Rectal smooth muscle tissue (tissue), 1 donor: ENCODE data around the gene COPS8.

Experiments
- H3K27ac ChIP-seq: one replicate; pipeline ENCODE4 v1.7.0; 2013; ENCODE audit warnings: low read depth, low read length, inconsistent platforms
- H3K27me3 ChIP-seq: one replicate; pipeline ENCODE4 v1.7.0; 2013; ENCODE audit warnings: low read length; ENCODE audit not compliant: control insufficient read depth, insufficient read depth
- H3K36me3 ChIP-seq: one replicate; pipeline ENCODE4 v1.7.0; 2013; ENCODE audit warnings: low read length; ENCODE audit not compliant: control insufficient read depth, insufficient read depth
- H3K4me1 ChIP-seq: one replicate; pipeline ENCODE4 v1.7.0; 2013; ENCODE audit warnings: low read length; ENCODE audit not compliant: control insufficient read depth, insufficient read depth
- H3K4me3 ChIP-seq: one replicate; pipeline ENCODE4 v1.7.0; 2013; ENCODE audit warnings: low read length
- H3K9ac ChIP-seq: one replicate; pipeline ENCODE4 v1.7.0; 2013; ENCODE audit warnings: low read length

COPS8 gene

DNA sequence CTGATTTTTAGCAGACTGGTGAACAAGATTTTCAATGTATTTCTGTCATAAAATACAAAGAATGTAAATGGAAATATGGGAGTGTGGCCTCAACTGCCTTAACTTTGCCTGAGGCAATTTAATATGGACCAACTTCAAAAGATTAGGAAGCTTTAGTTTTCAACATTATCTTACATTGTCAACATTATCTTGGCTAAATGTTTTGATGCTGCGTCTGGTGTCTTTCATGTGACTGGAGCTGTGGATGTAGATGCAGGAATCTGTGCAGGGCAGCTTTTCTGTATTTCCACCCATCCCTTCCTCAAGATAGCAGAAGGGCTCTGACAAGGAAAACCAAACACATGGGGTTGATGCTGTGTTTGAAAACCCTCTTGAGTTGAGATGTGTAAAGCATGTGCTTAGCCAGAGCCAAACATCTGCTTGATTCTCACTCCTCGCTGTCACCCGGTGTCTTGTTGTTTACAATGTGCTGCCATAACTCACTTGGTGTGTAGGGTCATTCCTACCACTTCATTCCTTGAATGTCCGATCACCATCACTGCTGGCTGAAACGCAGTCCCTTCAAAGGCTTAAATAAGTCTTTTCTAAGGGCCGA is 33.0 kb downstream of the COPS8 start:
- H3K36me3 ChIP-seq = no peaks in the 10 kb centered on the region
- H3K4me3 ChIP-seq = no peak overlapping the region
- H3K4me1 ChIP-seq = peaks cover 6% of the 10 kb centered on the region
- no peak overlapping the region for H3K9ac ChIP-seq
- peak overlapping the region; percentile 30 for H3K27ac ChIP-seq
- no peaks in the 10 kb centered on the region for H3K27me3 ChIP-seq

DNA sequence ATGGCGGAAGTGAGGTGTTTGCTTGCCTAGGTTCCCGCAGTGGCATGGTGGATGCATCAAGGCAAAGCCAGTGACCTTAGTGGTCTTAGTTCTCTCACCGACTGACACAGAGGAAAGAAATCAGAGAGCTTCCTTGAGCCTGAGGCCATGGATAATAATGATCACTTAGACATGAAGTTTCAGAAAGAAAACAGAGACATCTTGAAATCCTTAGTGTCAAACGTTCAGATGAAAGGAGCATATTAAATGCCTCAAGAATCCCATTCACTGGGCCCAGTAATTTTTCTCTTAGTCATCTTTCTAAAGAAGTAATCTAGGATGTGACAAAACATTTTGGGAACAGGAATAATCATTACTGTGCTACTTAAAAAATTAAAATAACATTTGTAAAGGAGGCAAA is 35.2 kb downstream of the COPS8 start:
- peaks cover 16% of the 10 kb centered on the region for H3K4me1 ChIP-seq
- no peaks in the 10 kb centered on the region for H3K36me3 ChIP-seq
- no peak overlapping the region for H3K9ac ChIP-seq
- no peak overlapping the region for H3K27ac ChIP-seq
- no peak overlapping the region for H3K4me3 ChIP-seq
- no peaks in the 10 kb centered on the region for H3K27me3 ChIP-seq

DNA sequence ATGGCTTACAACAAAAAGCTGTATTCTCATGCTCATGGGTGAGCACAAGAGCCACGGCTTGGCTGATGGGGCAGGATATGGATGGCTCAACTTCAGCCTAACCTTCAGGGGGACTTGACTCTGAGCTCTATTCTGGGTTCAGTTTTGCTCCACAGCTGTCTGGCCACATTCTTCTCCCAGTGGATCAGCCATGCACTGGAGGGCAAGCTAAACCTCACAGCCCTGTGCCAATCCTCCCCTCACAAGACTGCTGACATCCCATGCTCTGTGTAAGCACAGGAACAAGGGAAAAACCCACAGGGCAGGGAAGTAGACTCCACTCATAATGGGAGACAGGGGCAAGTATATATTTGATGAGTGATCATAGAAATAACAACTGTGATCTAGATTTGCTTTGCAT is 35.6 kb downstream of the COPS8 start:
- no peaks in the 10 kb centered on the region for H3K27me3 ChIP-seq
- no peak overlapping the region for H3K9ac ChIP-seq
- no peaks in the 10 kb centered on the region for H3K36me3 ChIP-seq
- H3K27ac ChIP-seq = no peak overlapping the region
- no peak overlapping the region for H3K4me3 ChIP-seq
- peaks cover 20% of the 10 kb centered on the region for H3K4me1 ChIP-seq

DNA sequence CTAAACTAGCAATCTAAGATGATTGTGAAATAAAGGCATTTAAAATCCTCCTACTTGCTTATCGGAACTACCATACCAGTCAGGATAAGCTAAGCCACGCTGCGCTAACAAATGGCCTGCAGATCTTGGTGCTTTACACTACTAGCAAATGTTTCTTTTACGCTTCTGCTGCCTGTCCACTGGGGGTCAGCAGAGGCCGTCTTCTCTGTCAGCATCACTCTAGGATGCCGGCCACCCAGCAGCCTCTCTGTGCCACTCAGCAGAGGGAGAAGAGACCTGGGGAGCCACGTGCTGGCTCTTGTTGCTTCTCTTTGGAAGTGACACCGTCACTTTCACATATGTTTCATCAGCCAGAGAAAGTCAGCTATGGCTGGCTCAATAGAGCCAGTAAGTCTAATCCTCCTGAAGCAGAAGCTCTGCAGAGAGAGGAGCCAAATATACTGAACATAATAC is 36.6 kb downstream of the COPS8 start:
- H3K27ac ChIP-seq = no peak overlapping the region
- H3K27me3 ChIP-seq = no peaks in the 10 kb centered on the region
- no peak overlapping the region for H3K4me3 ChIP-seq
- H3K4me1 ChIP-seq = peaks cover 27% of the 10 kb centered on the region
- no peak overlapping the region for H3K9ac ChIP-seq
- H3K36me3 ChIP-seq = no peaks in the 10 kb centered on the region

DNA sequence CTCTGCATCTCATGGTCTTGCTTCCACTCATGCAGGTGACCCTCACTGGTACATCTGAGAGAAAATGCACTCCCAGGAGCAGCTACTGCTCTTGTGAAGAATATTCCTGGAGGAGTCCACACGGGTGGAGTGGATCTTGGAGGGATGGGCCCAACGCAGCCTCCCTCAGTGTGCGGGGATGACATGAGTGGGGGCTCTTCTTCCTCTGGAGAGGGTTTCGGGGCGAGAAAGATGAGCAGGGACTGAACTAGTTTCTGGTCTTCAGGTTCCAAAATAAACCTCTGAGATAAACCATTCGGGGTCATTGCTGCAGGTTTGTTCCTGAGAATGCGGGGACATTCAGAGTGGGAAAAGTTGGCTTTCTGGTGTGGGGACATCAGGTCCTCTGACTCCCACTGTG is 39.1 kb downstream of the COPS8 start:
- Histone ChIP-seq H3K4me3 (no peak overlapping the region), H3K9ac (no peak overlapping the region), H3K27ac (peak overlapping the region; percentile 81), H3K27me3 (no peaks in the 10 kb centered on the region), H3K4me1 (peaks cover 47% of the 10 kb centered on the region), H3K36me3 (no peaks in the 10 kb centered on the region)

DNA sequence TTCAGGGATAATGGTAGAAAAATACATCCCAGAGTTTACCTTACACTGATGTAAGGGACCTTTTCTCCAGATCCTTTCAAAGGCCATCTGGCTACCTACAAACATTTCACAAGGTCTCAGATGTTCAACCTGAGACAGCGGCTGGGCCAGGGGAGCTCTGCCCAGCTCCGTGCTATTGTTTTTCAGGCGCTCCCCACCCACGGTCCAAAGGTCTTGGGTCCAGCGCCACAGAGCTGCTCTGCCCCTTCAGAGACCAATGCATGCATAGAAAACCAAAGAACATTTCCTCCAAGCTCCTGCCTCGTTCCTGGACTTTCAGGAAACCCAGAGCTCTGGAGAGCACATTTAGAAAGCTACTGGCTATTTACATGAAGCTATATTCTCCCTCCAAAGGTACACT is 40.3 kb downstream of the COPS8 start:
- Histone ChIP-seq H3K4me3 (no peak overlapping the region), H3K36me3 (no peaks in the 10 kb centered on the region), H3K27me3 (no peaks in the 10 kb centered on the region), H3K9ac (no peak overlapping the region), H3K4me1 (peaks cover 47% of the 10 kb centered on the region), H3K27ac (peak overlapping the region; percentile 81)

DNA sequence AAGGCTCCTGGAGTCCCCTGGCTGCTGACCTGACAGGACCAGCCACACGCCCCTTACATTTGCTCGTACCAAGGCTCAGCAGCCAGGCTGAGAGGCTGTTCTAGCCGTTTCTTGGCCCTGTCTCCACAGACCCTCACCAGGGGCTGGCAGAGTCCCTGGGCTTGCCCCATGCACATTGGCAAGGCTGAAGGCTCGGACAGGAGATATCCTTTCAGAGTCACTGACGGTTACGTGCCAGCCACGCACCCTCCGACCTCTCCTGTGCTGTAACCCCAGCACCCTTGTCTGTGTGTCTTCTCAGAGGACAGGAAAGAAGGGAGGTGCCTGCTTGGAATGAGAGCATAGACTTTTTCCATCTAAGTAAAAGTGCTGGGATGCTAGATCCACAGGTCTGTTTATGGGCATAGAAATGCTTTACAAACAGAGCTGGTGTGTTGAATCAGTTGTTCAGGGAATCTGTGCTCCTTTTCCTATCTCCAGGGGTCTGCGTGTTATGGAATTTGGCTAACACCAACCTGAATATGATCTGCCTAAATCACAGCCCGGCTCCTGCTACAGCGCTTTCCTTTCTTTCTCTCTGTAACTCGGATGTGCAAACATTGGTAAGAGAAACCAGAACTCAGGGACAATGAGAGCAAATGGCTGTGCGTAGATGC is 41.0 kb downstream of the COPS8 start:
- Histone ChIP-seq H3K27ac (peak overlapping the region; percentile 81), H3K9ac (no peak overlapping the region)

DNA sequence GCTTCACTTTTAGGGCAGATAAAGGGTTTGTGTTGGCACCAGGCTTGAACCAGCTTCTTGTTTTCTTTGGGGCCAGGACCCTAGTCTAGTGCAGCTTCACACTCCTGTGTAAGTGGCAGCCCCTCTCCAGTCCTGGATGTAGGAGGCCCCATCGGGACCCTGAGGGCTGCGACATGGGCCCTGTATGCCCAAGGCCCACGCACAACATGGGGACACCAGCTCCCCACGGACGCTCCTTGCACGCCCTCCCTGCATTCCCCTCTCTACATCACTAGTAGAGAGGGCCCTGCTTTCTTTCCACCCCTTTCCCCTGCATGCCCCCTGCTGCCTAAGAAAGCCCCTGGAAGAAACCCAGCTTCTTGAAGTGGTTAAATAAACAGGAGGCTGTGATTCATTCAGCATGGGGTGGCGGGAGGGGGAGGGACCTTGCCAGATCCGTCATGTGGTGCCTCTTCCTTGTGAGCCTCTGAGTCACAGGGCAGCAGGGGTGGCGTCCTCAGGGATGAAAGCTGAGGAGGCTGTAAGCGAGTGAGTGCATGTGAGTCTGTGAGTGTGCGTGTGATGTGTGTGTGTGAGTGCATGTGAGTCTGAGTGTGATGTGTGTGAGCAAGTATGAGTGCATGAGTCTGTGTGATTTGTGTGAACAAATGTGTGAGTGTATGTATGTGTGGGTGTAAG is 42.5 kb downstream of the COPS8 start:
- Histone ChIP-seq H3K27ac (peak overlapping the region; percentile 81), H3K4me3 (peak overlapping the region; percentile 46), H3K4me1 (peaks cover 43% of the 10 kb centered on the region), H3K36me3 (no peaks in the 10 kb centered on the region), H3K27me3 (no peaks in the 10 kb centered on the region), H3K9ac (no peak overlapping the region)

More for the DNA sequence above, 41.0 kb downstream of the COPS8 start:
- Histone ChIP-seq H3K4me3 (no peak overlapping the region), H3K27me3 (no peaks in the 10 kb centered on the region), H3K36me3 (no peaks in the 10 kb centered on the region), H3K4me1 (peaks cover 47% of the 10 kb centered on the region)

DNA sequence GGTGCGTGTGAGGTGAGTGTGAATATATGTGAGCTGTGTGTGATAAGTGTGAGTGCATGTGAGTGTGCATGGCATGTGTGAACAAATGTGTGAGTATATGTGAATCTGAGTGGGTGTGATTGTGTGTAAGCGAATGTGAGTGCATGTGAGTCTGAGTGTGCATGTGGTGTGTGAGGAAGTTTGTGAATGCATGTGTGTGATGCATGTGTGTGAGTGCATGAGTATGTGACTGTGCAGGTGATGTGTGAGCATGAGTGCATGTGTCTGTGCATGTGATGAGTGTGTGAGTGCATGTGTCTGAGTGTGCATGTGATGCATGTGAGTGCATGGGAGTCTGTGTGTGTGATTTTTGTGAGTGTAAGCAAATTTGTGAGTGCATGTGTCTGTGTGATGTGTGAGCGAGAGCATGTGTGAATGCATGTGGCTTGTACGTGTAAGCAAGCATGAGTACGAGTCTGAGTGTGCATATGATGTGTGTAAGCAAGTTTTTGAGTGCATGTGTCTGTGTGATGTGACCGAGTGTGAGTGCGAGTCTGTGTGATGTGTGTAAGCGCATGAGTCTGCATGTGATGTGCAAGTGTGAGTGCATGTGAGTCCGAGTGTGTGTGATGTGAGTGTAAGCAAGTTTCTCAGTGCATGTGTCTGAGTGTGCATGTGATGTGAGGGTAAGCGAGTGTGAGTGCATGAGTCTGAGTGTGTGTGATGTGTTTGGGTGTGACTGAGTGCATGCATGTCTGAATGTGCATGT is 43.3 kb downstream of the COPS8 start:
- Histone ChIP-seq H3K36me3 (no peaks in the 10 kb centered on the region), H3K27me3 (no peaks in the 10 kb centered on the region), H3K9ac (no peak overlapping the region), H3K4me1 (peaks cover 43% of the 10 kb centered on the region), H3K27ac (peak overlapping the region; percentile 68), H3K4me3 (peak overlapping the region; percentile 46)

DNA sequence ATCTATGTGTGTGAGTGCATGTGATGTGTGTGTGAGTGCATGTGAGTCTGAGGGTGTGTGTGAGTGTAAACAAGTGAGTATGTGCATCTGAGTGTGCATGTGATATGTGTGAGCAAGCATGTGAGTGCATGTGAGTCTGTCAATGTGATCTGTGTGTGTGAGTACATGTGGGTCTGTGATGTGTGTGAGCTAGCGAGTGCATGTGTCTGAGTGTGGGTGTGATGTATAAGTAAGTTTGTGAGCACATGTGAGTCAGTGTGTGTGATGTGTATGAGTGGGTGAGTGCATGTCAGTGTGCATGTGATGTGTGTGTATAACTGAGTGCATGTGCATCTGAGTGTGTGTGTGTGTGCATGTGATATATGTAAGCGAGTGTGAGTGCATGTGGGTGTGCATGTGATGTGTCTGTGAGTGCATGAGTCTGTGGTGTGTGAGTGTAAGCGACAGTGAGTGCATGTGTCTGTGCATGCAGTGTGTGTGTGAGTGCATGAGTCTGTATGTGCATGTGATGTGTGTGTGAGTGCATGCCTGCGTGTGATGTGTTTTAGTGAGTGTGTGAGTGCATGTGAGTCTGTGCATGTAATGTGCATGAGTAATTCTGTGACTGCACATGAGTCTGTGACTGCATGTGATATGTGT is 44.1 kb downstream of the COPS8 start:
- H3K4me1 ChIP-seq = peaks cover 43% of the 10 kb centered on the region
- no peak overlapping the region for H3K27ac ChIP-seq
- no peaks in the 10 kb centered on the region for H3K27me3 ChIP-seq
- H3K4me3 ChIP-seq = peak overlapping the region; percentile 46
- no peak overlapping the region for H3K9ac ChIP-seq
- no peaks in the 10 kb centered on the region for H3K36me3 ChIP-seq

DNA sequence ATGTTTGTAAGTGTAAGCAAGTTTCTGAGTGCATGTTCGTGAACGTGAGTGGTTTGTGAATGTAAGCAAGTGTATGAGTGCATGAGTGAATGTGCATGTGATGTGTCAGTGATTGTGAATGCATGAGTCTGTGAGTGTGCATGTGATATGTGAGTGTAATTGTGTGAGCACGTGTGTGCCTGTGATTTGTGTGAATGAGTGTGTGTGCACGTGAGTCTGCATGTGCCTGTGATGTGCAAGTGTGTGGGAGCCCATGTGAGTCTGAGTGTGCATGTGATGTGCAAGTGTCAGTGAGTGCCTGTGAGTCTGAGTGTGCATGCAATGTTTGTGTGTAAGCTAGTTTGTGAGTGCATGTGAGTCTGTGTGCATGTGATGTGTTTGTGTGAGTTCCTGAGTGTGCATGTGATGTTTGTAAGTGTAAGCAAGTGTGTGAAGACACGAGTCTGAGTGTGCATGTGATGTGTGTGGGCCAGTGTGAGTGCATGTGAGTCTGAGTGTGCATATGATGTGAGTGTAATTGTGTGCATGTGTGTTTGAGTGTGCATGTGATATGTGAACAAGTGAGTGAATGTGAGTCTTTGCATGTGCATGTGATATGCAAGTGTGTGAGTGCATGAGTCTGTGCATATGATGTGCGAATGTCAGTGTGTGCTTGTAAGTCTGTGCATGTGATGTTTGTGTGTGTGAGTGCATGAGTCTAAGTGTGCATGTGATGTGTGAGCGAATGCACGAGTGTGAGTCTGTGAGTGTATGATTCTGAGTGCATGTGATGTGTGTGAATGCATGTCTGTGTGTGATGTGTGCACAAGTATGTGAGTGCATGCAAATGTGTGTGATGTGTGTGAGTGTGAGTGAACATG is 45.1 kb downstream of the COPS8 start:
- H3K36me3 ChIP-seq = no peaks in the 10 kb centered on the region
- H3K9ac ChIP-seq = no peak overlapping the region
- H3K4me3 ChIP-seq = no peak overlapping the region
- no peak overlapping the region for H3K27ac ChIP-seq
- peaks cover 35% of the 10 kb centered on the region for H3K4me1 ChIP-seq
- H3K27me3 ChIP-seq = no peaks in the 10 kb centered on the region
